Left ventricle myocardium inferior (tissue), 1 donor: ENCODE results near the gene DOK3. TPM values are rescaled to one million over a fixed set of nuclear protein-coding genes. Genes with fewer than 3 reads are reported as not detected.

ENCODE experiments used
- DNase-seq: peaks from one replicate; pipeline ENCODE4 v3.0.0-alpha.2; 2020
- H3K27ac ChIP-seq: fragments of 200-600 bp; replicated peaks from 2 replicates; pipeline ENCODE4 v1.8.0; 2021
- H3K27me3 ChIP-seq: fragments of 200-600 bp; 2 replicates; pipeline ENCODE4 v1.8.0; 2021; ENCODE audit warnings: low read depth
- H3K36me3 ChIP-seq: fragments of 200-600 bp; 2 replicates; pipeline ENCODE4 v1.8.0; 2021
- H3K4me1 ChIP-seq: fragments of 200-600 bp; 2 replicates; pipeline ENCODE4 v1.8.0; 2021
- H3K4me3 ChIP-seq: fragments of 200-600 bp; 2 replicates; pipeline ENCODE4 v1.8.0; 2021; ENCODE audit warnings: mild to moderate bottlenecking, moderate library complexity
- H3K9me3 ChIP-seq: fragments of 200-600 bp; replicated peaks from 2 replicates; pipeline ENCODE4 v1.8.0; 2021
- intact Hi-C: fragments of 100-400 bp; cut with micrococcal nuclease; formaldehyde crosslinking; loops from one replicate; pipeline ENCODE4 v1.11.0; 2022
- total RNA-seq: library from RNA; stranded (reverse); fragmentation: NEBNext Ultra II Directional; extraction: Animal tissue kit (Norgen Biotek cat#: 25700); gene quantifications from one replicate; pipeline ENCODE4 v1.2.1, GENCODE V29; 2021
- TF ChIP-seq, protein P1 (sequence below): fragments of 200-600 bp; IDR thresholded peaks from 2 replicates; pipeline ENCODE4 v1.8.0; 2021; ENCODE audit warnings: antibody characterized with exemption, mild to moderate bottlenecking, borderline replicate concordance
- donor health status: DM: no; HTN: yes; CAD: no; lungs with severe emphysema.

DOK3 gene
- total RNA-seq, 1 donor from 2014 or later: 3.3 TPM

- Histone ChIP-seq H3K27ac (peak within 1 kb of the TSS; percentile 95), H3K4me1 (peaks cover 83% of the 10 kb centered on the region), H3K9me3 (no peaks in the 10 kb centered on the region), H3K27me3 (no peaks in the 10 kb centered on the region), H3K4me3 (peak within 1 kb of the TSS; percentile 96), H3K36me3 (peaks cover 7% of the 10 kb centered on the region)
- TF ChIP-seq, protein P1, sequence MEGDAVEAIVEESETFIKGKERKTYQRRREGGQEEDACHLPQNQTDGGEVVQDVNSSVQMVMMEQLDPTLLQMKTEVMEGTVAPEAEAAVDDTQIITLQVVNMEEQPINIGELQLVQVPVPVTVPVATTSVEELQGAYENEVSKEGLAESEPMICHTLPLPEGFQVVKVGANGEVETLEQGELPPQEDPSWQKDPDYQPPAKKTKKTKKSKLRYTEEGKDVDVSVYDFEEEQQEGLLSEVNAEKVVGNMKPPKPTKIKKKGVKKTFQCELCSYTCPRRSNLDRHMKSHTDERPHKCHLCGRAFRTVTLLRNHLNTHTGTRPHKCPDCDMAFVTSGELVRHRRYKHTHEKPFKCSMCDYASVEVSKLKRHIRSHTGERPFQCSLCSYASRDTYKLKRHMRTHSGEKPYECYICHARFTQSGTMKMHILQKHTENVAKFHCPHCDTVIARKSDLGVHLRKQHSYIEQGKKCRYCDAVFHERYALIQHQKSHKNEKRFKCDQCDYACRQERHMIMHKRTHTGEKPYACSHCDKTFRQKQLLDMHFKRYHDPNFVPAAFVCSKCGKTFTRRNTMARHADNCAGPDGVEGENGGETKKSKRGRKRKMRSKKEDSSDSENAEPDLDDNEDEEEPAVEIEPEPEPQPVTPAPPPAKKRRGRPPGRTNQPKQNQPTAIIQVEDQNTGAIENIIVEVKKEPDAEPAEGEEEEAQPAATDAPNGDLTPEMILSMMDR: peak; percentile 36
- DNase-seq: peak; percentile 96
- intact Hi-C loops: no loop called here
Observed at GRCh38 chr5:177497292-177498012, 12.2 kb downstream of the DOK3 start, which contains the start of gene PDLIM7. Gene PDLIM7, minus strand, starts transcription at chr5:177497604. Its CDS starts 1,092 bp downstream, at chr5:177496512.

- Histone ChIP-seq H3K9me3 (no peaks in the 10 kb centered on the region), H3K36me3 (peaks cover 14% of the 10 kb centered on the region), H3K27me3 (no peaks in the 10 kb centered on the region), H3K4me3 (peak overlapping the region; percentile 96), H3K27ac (peak overlapping the region; percentile 95), H3K4me1 (peaks cover 84% of the 10 kb centered on the region)
- intact Hi-C loops: no loop called here
- TF ChIP-seq, protein P1: no peak
- DNase-seq: peak; percentile 69
Observed at GRCh38 chr5:177496727-177497291, 12.8 kb downstream of the DOK3 start.

GRCh38 chr5:177496070-177496726, 13.4 kb downstream of the DOK3 start:
- Histone ChIP-seq H3K9me3 (no peaks in the 10 kb centered on the region), H3K27me3 (no peaks in the 10 kb centered on the region), H3K4me3 (peak overlapping the region; percentile 96), H3K36me3 (peaks cover 20% of the 10 kb centered on the region), H3K4me1 (peaks cover 86% of the 10 kb centered on the region), H3K27ac (peak overlapping the region; percentile 95)
- DNase-seq: peak; percentile 36
- TF ChIP-seq, protein P1: peak; percentile 26
- intact Hi-C loops: no loop called here

- H3K36me3 ChIP-seq: peaks cover 26% of the 10 kb centered on the region
- peaks cover 81% of the 10 kb centered on the region for H3K4me1 ChIP-seq
- intact Hi-C loops: no loop called here
- H3K4me3 ChIP-seq: peak overlapping the region; percentile 96
- H3K27me3 ChIP-seq: no peaks in the 10 kb centered on the region
- DNase-seq: peak; percentile 60
- H3K9me3 ChIP-seq: no peaks in the 10 kb centered on the region
- TF ChIP-seq, protein P1: no peak
- peak overlapping the region; percentile 95 for H3K27ac ChIP-seq
Observed at GRCh38 chr5:177495243-177496060, 14.2 kb downstream of the DOK3 start.
